ENCODE measurements around the gene EPS8.

The EPS8 gene

GRCh38 chr12:15688202-15688736 is 100.9 kb downstream of the EPS8 start:
- no peak for DNase-seq

- no peak for DNase-seq
Observed at GRCh38 chr12:15687583-15687982, 101.6 kb downstream of the EPS8 start.

DNA sequence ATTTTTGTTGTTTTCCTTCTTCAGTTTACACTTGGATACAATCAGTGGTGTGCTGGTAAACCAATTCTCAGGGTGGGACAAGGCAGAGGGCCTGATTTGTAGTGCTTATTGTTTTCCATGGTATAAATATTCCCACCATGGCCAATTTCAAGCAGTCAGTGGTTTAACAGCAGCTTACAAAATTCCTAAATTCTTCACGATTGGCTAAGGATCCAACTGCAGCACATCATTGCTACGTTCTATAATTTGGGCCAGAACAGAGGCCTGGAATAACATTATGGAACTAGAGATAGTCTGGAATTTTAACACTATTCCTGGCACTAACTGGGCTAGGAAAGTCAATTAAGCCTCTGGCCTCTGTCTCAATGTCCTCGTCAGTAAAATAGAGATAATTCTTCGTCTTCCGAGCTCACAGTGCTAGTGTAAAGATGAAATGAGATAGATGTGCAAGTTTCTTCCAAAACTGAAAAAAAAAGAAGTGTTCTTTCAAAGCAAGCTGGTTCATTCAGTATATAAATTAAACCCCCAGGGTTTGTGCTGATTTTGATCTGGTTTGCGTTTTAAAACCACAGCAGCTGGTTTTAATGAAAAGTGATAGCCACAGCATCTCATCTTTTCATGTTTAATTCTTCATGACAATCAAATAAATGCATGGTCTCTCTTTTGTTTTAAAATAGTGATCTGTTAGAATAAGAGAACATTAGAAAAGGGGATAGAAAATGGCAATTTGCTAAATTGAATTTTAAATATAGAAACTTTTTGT is 104.1 kb downstream of the EPS8 start:
- peak; percentile 75 for DNase-seq

- DNase-seq = peak; percentile 80
Observed at GRCh38 chr12:15682826-15683225, 106.4 kb downstream of the EPS8 start.

GRCh38 chr12:15679151-15679550 is 110.0 kb downstream of the EPS8 start:
- peak; percentile 85 for DNase-seq

- DNase-seq = peak; percentile 64
Observed at GRCh38 chr12:15677726-15678201, 111.4 kb downstream of the EPS8 start.

DNA sequence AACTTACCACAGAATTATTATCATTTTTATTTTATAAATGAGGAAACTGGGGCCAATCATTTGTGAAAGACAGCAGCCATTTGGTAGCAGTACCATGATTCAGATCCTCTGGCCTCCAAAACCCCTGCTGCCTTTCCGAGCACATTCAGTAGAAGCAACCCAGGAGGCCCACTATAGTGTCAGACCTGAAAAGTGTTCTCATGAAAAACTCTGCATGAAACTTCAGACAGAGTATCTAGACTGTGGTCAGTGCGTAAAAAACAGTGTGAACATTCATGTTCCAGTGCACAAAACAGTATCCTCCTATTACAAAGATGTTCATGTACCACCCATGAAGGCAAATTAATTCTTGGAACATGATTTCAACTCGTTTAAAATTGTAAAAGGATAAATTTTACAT is 112.0 kb downstream of the EPS8 start:
- DNase-seq = peak; percentile 33

- DNase-seq = no peak
Observed at GRCh38 chr12:15672671-15673270, 116.4 kb downstream of the EPS8 start.

GRCh38 chr12:15670756-15671155 is 118.4 kb downstream of the EPS8 start:
- no peak for DNase-seq

GRCh38 chr12:15669256-15669948 is 119.8 kb downstream of the EPS8 start:
- DNase-seq = no peak

GRCh38 chr12:15664491-15664890 is 124.7 kb downstream of the EPS8 start:
- peak; percentile 54 for DNase-seq

DNA sequence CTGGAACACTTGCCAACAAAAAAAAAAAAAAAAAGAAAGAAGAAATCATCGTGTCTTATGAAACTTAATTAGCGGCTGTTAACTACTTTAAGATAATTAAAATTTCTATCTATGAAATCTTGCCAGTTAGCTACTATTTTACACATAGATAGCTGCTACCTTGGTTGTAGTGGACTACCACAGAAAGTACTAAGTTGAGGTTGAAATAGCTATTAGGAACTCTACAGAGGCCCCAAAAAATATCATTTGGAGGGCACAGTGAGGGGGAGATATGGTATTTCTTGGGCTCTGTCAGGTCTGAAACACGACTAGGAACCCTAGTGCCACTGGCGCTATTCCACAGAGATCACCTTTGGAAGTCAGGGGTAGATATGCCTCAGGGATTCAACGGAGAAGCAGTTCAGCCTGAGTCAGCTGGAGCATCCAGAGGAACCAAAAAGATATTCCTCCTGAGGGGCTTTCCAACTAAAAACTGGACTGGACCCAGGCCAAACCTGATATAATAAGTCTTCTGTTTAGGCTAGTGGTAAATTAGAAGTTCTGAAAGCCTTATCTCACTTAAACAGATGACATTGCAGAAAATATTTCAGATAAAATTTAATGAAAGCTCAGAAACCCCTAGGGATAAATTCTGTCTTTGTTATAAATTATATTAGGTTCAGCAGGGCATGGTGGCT is 126.1 kb downstream of the EPS8 start:
- DNase-seq = no peak

DNA sequence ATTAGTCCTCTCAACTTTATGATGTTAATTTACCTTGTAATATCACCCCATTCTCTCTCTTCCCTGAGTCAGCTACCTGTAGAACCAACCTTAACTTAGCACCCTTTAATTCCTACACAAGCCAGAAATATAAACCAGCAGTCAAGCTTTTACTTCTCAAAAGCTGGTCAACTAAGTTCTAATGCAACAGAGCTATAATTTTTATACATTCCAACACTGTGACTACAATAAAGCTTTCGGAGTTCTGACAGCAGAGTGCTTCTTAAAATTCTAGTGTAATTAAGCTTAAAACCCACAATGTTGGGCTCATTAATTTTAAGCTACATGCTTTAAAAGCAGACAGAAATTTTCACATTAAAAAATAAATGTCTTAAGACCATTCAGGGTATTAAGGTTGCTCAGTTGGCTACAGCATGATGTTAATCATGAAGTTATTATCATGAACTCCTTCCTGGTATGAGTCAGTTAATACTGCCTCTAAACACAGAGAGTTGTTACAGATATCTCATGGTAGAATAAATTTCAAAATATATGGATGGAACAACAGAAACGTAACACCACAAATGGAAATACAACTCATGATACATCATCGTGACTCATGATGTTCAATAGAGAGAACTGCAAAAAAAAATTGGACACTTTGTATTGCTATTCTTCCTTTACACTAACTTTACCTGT is 126.7 kb downstream of the EPS8 start:
- DNase-seq = peak; percentile 94

DNA sequence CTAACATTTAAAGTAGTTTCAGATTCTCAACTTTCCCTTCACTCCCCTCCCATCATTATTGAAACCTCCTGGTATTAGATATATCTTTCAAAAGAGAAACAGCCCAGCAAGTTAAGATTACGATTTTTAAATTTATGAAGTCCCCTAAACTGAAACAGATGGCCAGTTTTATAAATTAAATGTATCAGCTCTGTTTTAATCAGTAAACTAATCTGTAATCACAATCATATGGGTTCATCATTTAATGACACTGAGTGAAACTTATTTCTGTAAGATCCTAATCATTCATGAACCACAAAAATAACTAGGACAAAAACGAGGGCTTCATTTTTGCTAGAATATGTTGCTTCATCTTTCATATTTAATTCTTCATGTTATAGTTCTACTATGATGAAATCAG is 137.8 kb downstream of the EPS8 start:
- peak; percentile 19 for DNase-seq

- DNase-seq = peak; percentile 15
Observed at GRCh38 chr12:15650399-15651128, 138.6 kb downstream of the EPS8 start.

DNA sequence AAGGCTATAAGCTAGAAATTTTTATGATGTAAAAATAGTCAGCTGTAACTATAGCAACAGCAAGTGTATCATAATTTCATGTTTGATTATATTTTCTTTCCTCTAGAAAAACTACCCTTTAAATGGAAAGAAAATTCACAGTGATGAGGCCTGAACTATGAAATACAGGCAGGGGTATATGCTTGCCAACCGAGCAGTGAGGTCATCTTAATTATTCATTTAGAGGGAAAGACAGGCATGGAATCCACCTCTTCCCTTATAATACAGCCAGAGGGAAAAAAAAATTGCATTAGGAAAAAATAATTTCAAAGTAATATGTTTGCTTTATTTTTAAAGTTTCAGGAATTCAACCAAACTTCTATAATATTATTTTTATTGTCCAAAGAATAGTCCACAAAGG is 139.8 kb downstream of the EPS8 start:
- no peak for DNase-seq

DNA sequence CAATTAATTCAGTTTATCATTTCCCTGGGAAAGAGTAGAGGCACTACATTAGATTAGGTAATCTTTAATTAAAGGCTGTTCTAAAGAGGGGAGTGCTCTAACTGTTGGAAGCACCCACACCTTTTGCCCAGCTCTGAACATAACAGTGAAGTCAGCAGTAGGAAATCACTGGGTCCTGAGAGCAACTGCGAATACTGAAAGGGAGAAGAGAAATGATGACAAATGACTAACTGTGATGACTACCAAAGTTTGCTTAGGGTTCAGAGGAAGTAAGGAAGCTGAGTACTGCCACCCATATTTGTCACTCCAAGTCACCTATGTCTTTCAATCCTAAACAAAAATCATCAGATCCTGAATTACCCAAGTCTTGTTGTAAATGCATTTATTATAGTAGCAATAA is 140.6 kb downstream of the EPS8 start:
- no peak for DNase-seq

DNA sequence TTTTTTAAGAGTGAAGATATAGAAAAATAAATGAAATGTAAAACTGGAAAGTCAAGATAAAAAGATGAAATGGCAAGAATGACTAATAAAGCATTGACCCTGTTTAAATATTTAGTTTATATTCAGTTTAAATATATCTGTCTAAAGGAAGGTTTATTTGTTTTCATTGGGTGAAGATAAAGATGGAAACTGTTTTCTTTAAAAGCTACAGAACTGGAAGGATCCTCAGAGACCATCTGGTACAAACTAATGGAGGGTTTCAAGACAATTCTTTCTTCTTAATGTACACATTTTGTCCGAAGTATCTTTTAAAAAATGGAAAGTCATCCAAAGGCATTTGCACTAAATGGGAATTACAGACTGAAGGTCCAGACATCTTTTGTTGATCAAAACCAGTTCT is 142.6 kb downstream of the EPS8 start:
- DNase-seq = no peak

DNA sequence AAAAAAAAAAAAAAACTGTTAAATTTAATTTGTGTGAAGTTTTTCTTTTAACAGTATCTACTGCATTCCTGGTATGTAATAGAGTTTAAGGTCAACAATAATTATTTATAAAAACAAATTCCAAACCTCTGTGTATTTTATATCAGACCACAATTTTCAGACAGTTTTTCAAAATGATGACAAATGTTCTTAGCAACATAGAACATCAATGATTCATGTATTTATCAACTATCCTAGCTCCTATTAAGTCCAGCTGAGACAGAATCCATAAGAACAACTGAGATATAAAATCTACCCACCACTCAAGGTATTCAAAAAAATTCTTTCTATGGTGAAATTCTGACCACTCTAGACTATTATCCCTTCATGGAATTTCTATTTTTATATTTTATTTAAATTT is 144.5 kb downstream of the EPS8 start:
- peak; percentile 49 for DNase-seq

DNA sequence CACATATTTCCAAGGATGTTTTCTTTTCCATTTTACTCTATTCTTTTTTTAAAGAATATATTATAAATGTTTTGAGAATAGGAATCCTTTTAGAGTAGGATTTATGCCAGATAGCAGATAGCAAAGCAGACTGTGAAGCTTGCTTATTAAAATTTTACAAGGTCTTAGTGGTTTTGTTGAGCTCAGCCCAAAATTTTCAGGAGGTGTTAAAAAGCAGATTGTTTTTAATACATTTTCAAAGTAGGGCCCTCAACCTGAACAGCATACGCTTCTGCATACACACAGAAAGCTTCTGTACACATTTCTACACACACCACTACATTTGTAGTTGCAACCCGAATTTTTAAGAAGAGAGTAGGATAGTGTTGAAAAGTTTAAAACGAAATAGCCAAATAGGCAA is 151.0 kb downstream of the EPS8 start:
- DNase-seq = no peak

GRCh38 chr12:15636060-15636890 is 152.9 kb downstream of the EPS8 start:
- peak; percentile 33 for DNase-seq
